HepG2 (cell line): ENCODE results near the gene MYPN. TPM values are rescaled to one million over a fixed set of nuclear protein-coding genes. Genes with fewer than 3 reads are reported as not detected.

Experiments used
- ATAC-seq: fragments of 200-7000 bp; cut with Tn5 transposase; 3 replicates; pipeline ENCODE4 v1.9.1; 2020; ENCODE audit warnings: mild to moderate bottlenecking, moderate library complexity
- BruUV-seq: library from RNA; stranded (reverse); fragments of 400-500 nt; replicated peaks from 2 replicates; lab custom pipeline; 2021; lab: Mats Ljungman, UMichigan
- CTCF ChIA-PET: fragments of 300-600 bp; formaldehyde crosslinking; extraction: SDS; loops from one replicate; lab custom pipeline; 2021; ENCODE audit warnings: low total read pairs, inconsistent platforms, low intra/inter-chr PET ratio; lab: Yijun Ruan, JAX
- POLR2A ChIA-PET: fragments of 350-600 bp; sonication (Branson Sonifier 250); formaldehyde crosslinking; loops from one replicate; lab custom pipeline; 2020; ENCODE audit warnings: antibody characterized with exemption, inconsistent platforms; lab: Yijun Ruan, JAX
- DNase-seq: peaks from one replicate; pipeline ENCODE4 v3.0.0-alpha.2; 2015; ENCODE audit warnings: low spot score
- FAIRE-seq: peaks from 3 replicates; lab custom pipeline; 2011; peaks lifted over from hg19 to GRCh38; lab: Jason Lieb, UNC
- H2AFZ ChIP-seq: one replicate; pipeline ENCODE4 v1.6.1; 2011; ENCODE audit warnings: low read length, inconsistent platforms
- H3K27ac ChIP-seq: fragments of 300-600 bp; 3 replicates; pipeline ENCODE4 v1.8.0; 2011; ENCODE audit warnings: mixed run types, mild to moderate bottlenecking, mixed read lengths, low read length, inconsistent platforms; ENCODE audit not compliant: insufficient read depth; ENCODE audit errors: extremely low read length
- H3K27me3 ChIP-seq, 2 experiments: fragments of 200-600 bp in 1 of 2; 2 replicates in 1 of 2; 3 replicates in 1 of 2; pipeline versions ENCODE4 v1.6.0 to v1.8.0; 2011; ENCODE audit warnings: low read length in 2 of 2, mild to moderate bottlenecking in 2 of 2, moderate library complexity in 2 of 2, inconsistent platforms in 1 of 2; ENCODE audit not compliant: insufficient read depth in 2 of 2, control insufficient read depth in 1 of 2
- H3K36me3 ChIP-seq, 2 experiments: fragments of 200-600 bp in 1 of 2; replicated peaks in 1 of 2; 2 replicates in 1 of 2; 3 replicates in 1 of 2; pipeline versions ENCODE4 v1.5.1 to v1.8.0; 2011; ENCODE audit warnings: low read length in 2 of 2, inconsistent platforms in 1 of 2; ENCODE audit not compliant: insufficient read depth in 2 of 2, control insufficient read depth in 1 of 2
- H3K4me1 ChIP-seq: 2 replicates; pipeline ENCODE4 v1.5.1; 2012; ENCODE audit warnings: low read length, inconsistent platforms; ENCODE audit not compliant: insufficient read depth
- H3K4me2 ChIP-seq: 2 replicates; pipeline ENCODE4 v1.6.0; 2011; ENCODE audit warnings: low read depth, low read length, inconsistent platforms
- H3K4me3 ChIP-seq, 3 experiments: fragments of 200-600 bp in 1 of 3; sonication (generic), shearing (Covaris generic) in 1 of 3; replicated peaks in 1 of 3; 2 replicates each; pipeline ENCODE4 v1.5.1; 2011 to 2016; ENCODE audit warnings: low read length in 3 of 3, inconsistent platforms in 2 of 3, low read depth in 2 of 3, mild to moderate bottlenecking in 2 of 3, control low read depth in 1 of 3, mixed read lengths in 1 of 3; ENCODE audit not compliant: insufficient read depth in 1 of 3
- H3K79me2 ChIP-seq: one replicate; pipeline ENCODE4 v1.6.1; 2011; ENCODE audit warnings: low read length, inconsistent platforms; ENCODE audit not compliant: insufficient read depth
- H3K9ac ChIP-seq: 2 replicates; pipeline ENCODE4 v1.6.0; 2011; ENCODE audit warnings: mild to moderate bottlenecking, low read depth, low read length, inconsistent platforms; ENCODE audit not compliant: insufficient read depth
- H3K9me3 ChIP-seq: 2 replicates; pipeline ENCODE4 v1.5.1; 2012; ENCODE audit warnings: mild to moderate bottlenecking, low read length
- H4K20me1 ChIP-seq: 2 replicates; pipeline ENCODE4 v1.6.0; 2011; ENCODE audit warnings: inconsistent platforms, mild to moderate bottlenecking, low read length, moderate library complexity; ENCODE audit not compliant: insufficient read depth
- ETV6 ChIP-seq: sonication (generic); formaldehyde crosslinking; conservative IDR thresholded peaks from 2 replicates; pipeline ENCODE4 v1.4.0; 2020; ENCODE audit warnings: missing genetic modification reagents
- MAZ ChIP-seq, 2 experiments: sonication (generic) in 1 of 2; formaldehyde crosslinking in 1 of 2; IDR thresholded peaks; 2 replicates each; pipeline versions ENCODE4 v1.5.0 to v1.6.1; 2012 to 2020; ENCODE audit warnings: low read depth in 2 of 2, mild to moderate bottlenecking in 2 of 2, borderline replicate concordance in 1 of 2, improper control_type of control experiment in 1 of 2, low read length in 1 of 2, missing genetic modification reagents in 1 of 2, moderate library complexity in 1 of 2
- ZFP82 ChIP-seq: sonication (generic); formaldehyde crosslinking; IDR thresholded peaks from 2 replicates; pipeline ENCODE4 v1.5.1; 2020; ENCODE audit warnings: mild to moderate bottlenecking, missing genetic modification reagents, borderline replicate concordance
- ZFY ChIP-seq: sonication (generic); formaldehyde crosslinking; IDR thresholded peaks from 2 replicates; pipeline ENCODE4 v1.4.0; 2020; ENCODE audit warnings: missing genetic modification reagents
- ZFYVE20 ChIP-seq: sonication (generic); formaldehyde crosslinking; IDR thresholded peaks from 2 replicates; pipeline ENCODE4 v1.8.0; 2023; ENCODE audit warnings: low read depth, mild to moderate bottlenecking, moderate library complexity, missing genetic modification reagents, borderline replicate concordance
- ZNF34 ChIP-seq: sonication (generic); formaldehyde crosslinking; IDR thresholded peaks from 2 replicates; pipeline ENCODE4 v1.4.0; 2020; ENCODE audit warnings: mild to moderate bottlenecking, missing genetic modification reagents, borderline replicate concordance
- WGBS: methylation state at CpG from one replicate; pipeline ENCODE4 v1.1.6; 2017; ENCODE audit warnings: low lambda C conversion rate; 5-methylcytosine and 5-hydroxymethylcytosine counted together
- in situ Hi-C: cut with HindIII; loops from 2 replicates; pipeline ENCODE4 v1.10.0; 2017; ENCODE audit warnings: low pct_unique_long_range_greater_than_20kb; ENCODE audit not compliant: extremely low pct_ligation_motif_present
- intact Hi-C: fragments of 100-400 bp; cut with micrococcal nuclease; formaldehyde crosslinking; loops from one replicate; pipeline ENCODE4 v1.10.0; 2022; ENCODE audit not compliant: unreplicated experiment
- polyA plus RNA-seq, 8 experiments: library from polyadenylated mRNA; depleted of rRNA in 3 of 8; stranded (reverse) in 7 of 8; unstranded in 1 of 8; fragments of >200 nt; fragmentation: Illumina TruSeq in 4 of 8; extraction: Trizol in 4 of 8; gene quantifications; 2 replicates each; pipeline versions ENCODE4 v1.2.1 to v1.2.3, GENCODE V29; 2011 to 2016; ENCODE audit warnings: low read depth in 4 of 8, missing spikeins in 1 of 8, mixed read lengths in 1 of 8; ENCODE audit not compliant: insufficient read depth in 1 of 8
- total RNA-seq, 5 experiments: library from RNA; depleted of rRNA; stranded (reverse); fragments of >200 nt; fragmentation: Illumina TruSeq; extraction: Trizol; gene quantifications; 2 replicates each; pipeline ENCODE4 v1.2.3, GENCODE V29; 2016; ENCODE audit warnings: low read depth in 1 of 5
- TF ChIP-seq, protein P1 (sequence below): sonication (generic); formaldehyde crosslinking; IDR thresholded peaks from 2 replicates; pipeline ENCODE4 v1.5.0; 2020; ENCODE audit warnings: mild to moderate bottlenecking, missing genetic modification reagents, borderline replicate concordance
- TF ChIP-seq, protein P2 (sequence below), 2 experiments: sonication (generic) in 1 of 2; formaldehyde crosslinking in 1 of 2; IDR thresholded peaks; 2 replicates each; pipeline versions ENCODE4 v1.6.1 to v1.9.0; 2014 to 2022; ENCODE audit warnings: antibody characterized with exemption in 1 of 2, borderline replicate concordance in 1 of 2, inconsistent platforms in 1 of 2, low read depth in 1 of 2, missing genetic modification reagents in 1 of 2
- TF ChIP-seq, protein P3 (sequence below): sonication (generic); formaldehyde crosslinking; IDR thresholded peaks from 2 replicates; pipeline ENCODE4 v1.4.0; 2020; ENCODE audit warnings: mild to moderate bottlenecking, low read depth, missing genetic modification reagents
- TF ChIP-seq, protein P4 (sequence below): sonication (generic); formaldehyde crosslinking; IDR thresholded peaks from 2 replicates; pipeline ENCODE4 v1.9.0; 2021; ENCODE audit warnings: missing genetic modification reagents, borderline replicate concordance

Gene MYPN
- total and polyA plus RNA-seq, 2 of the 13 experiments (the other 11 are each of a cell fraction or from before 2014, with no cell fraction given), result not detected

DNA sequence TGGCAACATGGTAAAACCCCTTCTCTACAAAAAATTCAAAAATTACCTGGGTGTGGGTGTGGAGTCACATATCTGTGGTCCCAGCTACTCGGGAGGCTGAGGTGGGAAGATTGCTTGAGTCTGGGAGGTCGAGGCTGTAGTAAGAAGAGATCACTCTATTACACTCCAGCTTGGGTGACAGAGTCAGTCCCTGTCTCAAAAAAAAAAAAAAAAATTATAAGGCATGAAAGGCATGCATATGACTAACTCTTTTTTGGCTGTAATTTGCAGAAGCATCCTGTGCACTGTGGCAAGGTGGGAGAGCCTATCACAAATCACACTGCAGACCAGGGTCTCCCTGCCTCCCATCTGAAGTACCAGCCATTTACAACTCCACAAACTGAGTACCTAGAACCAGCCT, 14.1 kb upstream of the MYPN start:
- Histone ChIP-seq H3K9ac (no peak overlapping the region), H3K36me3 (no peaks in the 10 kb centered on the region), H3K4me2 (no peak overlapping the region), H3K9me3 (no peaks in the 10 kb centered on the region), H4K20me1 (no peaks in the 10 kb centered on the region), H3K27ac (no peak overlapping the region), H2AFZ (no peak overlapping the region), H3K79me2 (no peaks in the 10 kb centered on the region), H3K27me3 (no peaks in the 10 kb centered on the region; a peak in 1 of 5 replicates), H3K4me1 (no peaks in the 10 kb centered on the region), H3K4me3 (no peak overlapping the region)
- no peak for DNase-seq
- FAIRE-seq, result no peak
- WGBS, result 0% methylated on average over 2 of the region's 2 CpGs
- ChIA-PET CTCF (no interaction called here), POLR2A (no interaction called here)
- BruUV-seq, result no TSS peak
- intact Hi-C loops (no loop called here), in situ Hi-C loops (no loop called here)
- no peak for ATAC-seq
- TF ChIP-seq ETV6 (CRISPR knock-in tag), result no peak
- TF ChIP-seq, protein P1, sequence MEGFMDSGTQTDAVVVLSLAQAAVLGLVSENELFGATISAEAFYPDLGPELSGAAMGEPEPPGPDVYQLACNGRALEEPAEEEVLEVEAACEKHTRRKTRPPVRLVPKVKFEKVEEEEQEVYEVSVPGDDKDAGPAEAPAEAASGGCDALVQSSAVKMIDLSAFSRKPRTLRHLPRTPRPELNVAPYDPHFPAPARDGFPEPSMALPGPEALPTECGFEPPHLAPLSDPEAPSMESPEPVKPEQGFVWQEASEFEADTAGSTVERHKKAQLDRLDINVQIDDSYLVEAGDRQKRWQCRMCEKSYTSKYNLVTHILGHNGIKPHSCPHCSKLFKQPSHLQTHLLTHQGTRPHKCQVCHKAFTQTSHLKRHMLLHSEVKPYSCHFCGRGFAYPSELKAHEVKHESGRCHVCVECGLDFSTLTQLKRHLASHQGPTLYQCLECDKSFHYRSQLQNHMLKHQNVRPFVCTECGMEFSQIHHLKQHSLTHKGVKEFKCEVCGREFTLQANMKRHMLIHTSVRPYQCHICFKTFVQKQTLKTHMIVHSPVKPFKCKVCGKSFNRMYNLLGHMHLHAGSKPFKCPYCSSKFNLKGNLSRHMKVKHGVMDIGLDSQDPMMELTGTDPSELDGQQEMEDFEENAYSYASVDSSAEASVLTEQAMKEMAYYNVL, result no peak
- no peak for TF ChIP-seq MAZ (IDR thresholded peaks at IDR 0.05; ENCODE audit: borderline replicate concordance, low read depth, low read length)
- TF ChIP-seq MAZ (CRISPR knock-in tag; IDR thresholded peaks at IDR 0.05; ENCODE audit: low read depth), result no peak
- TF ChIP-seq, protein P2, sequence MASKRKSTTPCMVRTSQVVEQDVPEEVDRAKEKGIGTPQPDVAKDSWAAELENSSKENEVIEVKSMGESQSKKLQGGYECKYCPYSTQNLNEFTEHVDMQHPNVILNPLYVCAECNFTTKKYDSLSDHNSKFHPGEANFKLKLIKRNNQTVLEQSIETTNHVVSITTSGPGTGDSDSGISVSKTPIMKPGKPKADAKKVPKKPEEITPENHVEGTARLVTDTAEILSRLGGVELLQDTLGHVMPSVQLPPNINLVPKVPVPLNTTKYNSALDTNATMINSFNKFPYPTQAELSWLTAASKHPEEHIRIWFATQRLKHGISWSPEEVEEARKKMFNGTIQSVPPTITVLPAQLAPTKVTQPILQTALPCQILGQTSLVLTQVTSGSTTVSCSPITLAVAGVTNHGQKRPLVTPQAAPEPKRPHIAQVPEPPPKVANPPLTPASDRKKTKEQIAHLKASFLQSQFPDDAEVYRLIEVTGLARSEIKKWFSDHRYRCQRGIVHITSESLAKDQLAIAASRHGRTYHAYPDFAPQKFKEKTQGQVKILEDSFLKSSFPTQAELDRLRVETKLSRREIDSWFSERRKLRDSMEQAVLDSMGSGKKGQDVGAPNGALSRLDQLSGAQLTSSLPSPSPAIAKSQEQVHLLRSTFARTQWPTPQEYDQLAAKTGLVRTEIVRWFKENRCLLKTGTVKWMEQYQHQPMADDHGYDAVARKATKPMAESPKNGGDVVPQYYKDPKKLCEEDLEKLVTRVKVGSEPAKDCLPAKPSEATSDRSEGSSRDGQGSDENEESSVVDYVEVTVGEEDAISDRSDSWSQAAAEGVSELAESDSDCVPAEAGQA (IDR thresholded peaks at IDR 0.05; ENCODE audit: low read depth), result no peak
- TF ChIP-seq, protein P2 (CRISPR knock-in tag; IDR thresholded peaks at IDR 0.05; ENCODE audit: borderline replicate concordance), result no peak
- TF ChIP-seq ZFY, result no peak
- TF ChIP-seq ZNF34 (CRISPR knock-in tag), result no peak
- TF ChIP-seq, protein P3, sequence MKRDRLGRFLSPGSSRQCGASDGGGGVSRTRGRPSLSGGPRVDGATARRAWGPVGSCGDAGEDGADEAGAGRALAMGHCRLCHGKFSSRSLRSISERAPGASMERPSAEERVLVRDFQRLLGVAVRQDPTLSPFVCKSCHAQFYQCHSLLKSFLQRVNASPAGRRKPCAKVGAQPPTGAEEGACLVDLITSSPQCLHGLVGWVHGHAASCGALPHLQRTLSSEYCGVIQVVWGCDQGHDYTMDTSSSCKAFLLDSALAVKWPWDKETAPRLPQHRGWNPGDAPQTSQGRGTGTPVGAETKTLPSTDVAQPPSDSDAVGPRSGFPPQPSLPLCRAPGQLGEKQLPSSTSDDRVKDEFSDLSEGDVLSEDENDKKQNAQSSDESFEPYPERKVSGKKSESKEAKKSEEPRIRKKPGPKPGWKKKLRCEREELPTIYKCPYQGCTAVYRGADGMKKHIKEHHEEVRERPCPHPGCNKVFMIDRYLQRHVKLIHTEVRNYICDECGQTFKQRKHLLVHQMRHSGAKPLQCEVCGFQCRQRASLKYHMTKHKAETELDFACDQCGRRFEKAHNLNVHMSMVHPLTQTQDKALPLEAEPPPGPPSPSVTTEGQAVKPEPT (CRISPR knock-in tag), result no peak
- TF ChIP-seq ZFP82 (CRISPR knock-in tag), result no peak
- no peak for TF ChIP-seq ZFYVE20
- TF ChIP-seq, protein P4, sequence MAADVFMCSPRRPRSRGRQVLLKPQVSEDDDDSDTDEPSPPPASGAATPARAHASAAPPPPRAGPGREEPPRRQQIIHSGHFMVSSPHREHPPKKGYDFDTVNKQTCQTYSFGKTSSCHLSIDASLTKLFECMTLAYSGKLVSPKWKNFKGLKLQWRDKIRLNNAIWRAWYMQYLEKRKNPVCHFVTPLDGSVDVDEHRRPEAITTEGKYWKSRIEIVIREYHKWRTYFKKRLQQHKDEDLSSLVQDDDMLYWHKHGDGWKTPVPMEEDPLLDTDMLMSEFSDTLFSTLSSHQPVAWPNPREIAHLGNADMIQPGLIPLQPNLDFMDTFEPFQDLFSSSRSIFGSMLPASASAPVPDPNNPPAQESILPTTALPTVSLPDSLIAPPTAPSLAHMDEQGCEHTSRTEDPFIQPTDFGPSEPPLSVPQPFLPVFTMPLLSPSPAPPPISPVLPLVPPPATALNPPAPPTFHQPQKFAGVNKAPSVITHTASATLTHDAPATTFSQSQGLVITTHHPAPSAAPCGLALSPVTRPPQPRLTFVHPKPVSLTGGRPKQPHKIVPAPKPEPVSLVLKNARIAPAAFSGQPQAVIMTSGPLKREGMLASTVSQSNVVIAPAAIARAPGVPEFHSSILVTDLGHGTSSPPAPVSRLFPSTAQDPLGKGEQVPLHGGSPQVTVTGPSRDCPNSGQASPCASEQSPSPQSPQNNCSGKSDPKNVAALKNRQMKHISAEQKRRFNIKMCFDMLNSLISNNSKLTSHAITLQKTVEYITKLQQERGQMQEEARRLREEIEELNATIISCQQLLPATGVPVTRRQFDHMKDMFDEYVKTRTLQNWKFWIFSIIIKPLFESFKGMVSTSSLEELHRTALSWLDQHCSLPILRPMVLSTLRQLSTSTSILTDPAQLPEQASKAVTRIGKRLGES, result no peak
